Ascending aorta (tissue), 2 donors: Measurements from ENCODE around the gene MYO1G. TPM values are rescaled to one million over a fixed set of nuclear protein-coding genes. Genes with fewer than 3 reads are reported as not detected.

ENCODE experiments used
- DNase-seq, 2 donors: peaks; one replicate each; pipeline ENCODE4 v3.0.0-alpha.2; 2019; ENCODE audit warnings: low spot score in 2 of 2
- H3K27ac ChIP-seq, 2 donors: fragments of 200-600 bp; sonication (generic); one replicate each; pipeline ENCODE4 v1.5.1; 2016 to 2017; ENCODE audit warnings: mild to moderate bottlenecking in 1 of 2
- H3K27me3 ChIP-seq: fragments of 200-600 bp; sonication (generic); one replicate; pipeline ENCODE4 v1.5.1; 2017
- H3K36me3 ChIP-seq, 2 donors: fragments of 200-600 bp; sonication (generic); one replicate each; pipeline ENCODE4 v1.5.1; 2016
- H3K4me1 ChIP-seq, 2 donors: fragments of 200-600 bp; sonication (generic); one replicate each; pipeline ENCODE4 v1.5.1; 2016 to 2017; ENCODE audit warnings: mild to moderate bottlenecking in 1 of 2
- H3K4me3 ChIP-seq, 2 donors: fragments of 200-600 bp; sonication (generic); one replicate each; pipeline ENCODE4 v1.5.1; 2016 to 2017; ENCODE audit warnings: mild to moderate bottlenecking in 1 of 2
- H3K9me3 ChIP-seq, 2 donors: fragments of 200-600 bp; sonication (generic); one replicate each; pipeline ENCODE4 v1.5.1; 2016
- intact Hi-C: fragments of 100-400 bp; cut with DNase I; formaldehyde crosslinking; loops from one replicate; pipeline ENCODE4 v1.15.1; 2023
- total RNA-seq: library from RNA; depleted of rRNA; stranded (reverse); fragments of >200 nt; gene quantifications from one replicate; pipeline ENCODE4 v1.1.0, GENCODE V29; 2016
- TF ChIP-seq, protein P1 (sequence below), 3 experiments: fragments of 200-600 bp in 2 of 3; fragments of 450-650 bp in 1 of 3; sonication (generic) in 2 of 3; IDR thresholded peaks; one replicate each; pipeline ENCODE4 v1.5.1; 2016 to 2019; ENCODE audit warnings: antibody characterized with exemption in 3 of 3, mild to moderate bottlenecking in 1 of 3, moderate library complexity in 1 of 3

The MYO1G gene
- total RNA-seq, 1 donor from 2014 or later = 5.9 TPM

GRCh38 chr7:44982535-44982923, 3.7 kb upstream of the MYO1G start:
- Histone ChIP-seq H3K36me3 (peaks cover 24 to 40% of the 10 kb centered on the region in 2 donors), H3K4me3 (no peak overlapping the region), H3K4me1 (peaks cover 3 to 11% of the 10 kb centered on the region in 2 donors), H3K27me3 (no peaks in the 10 kb centered on the region), H3K9me3 (no peaks in the 10 kb centered on the region), H3K27ac (no peak overlapping the region)
- DNase-seq = no peak
- intact Hi-C loops = no loop called here
- TF ChIP-seq, protein P1, sequence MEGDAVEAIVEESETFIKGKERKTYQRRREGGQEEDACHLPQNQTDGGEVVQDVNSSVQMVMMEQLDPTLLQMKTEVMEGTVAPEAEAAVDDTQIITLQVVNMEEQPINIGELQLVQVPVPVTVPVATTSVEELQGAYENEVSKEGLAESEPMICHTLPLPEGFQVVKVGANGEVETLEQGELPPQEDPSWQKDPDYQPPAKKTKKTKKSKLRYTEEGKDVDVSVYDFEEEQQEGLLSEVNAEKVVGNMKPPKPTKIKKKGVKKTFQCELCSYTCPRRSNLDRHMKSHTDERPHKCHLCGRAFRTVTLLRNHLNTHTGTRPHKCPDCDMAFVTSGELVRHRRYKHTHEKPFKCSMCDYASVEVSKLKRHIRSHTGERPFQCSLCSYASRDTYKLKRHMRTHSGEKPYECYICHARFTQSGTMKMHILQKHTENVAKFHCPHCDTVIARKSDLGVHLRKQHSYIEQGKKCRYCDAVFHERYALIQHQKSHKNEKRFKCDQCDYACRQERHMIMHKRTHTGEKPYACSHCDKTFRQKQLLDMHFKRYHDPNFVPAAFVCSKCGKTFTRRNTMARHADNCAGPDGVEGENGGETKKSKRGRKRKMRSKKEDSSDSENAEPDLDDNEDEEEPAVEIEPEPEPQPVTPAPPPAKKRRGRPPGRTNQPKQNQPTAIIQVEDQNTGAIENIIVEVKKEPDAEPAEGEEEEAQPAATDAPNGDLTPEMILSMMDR (IDR thresholded peaks at IDR 0.05) = no peak

GRCh38 chr7:44981035-44981706, 2.4 kb upstream of the MYO1G start:
- Histone ChIP-seq H3K4me3 (no peak overlapping the region), H3K27ac (peak overlapping the region; percentile 63 to 70), H3K4me1 (peaks cover 0 to 8% of the 10 kb centered on the region in 2 donors), H3K27me3 (no peaks in the 10 kb centered on the region), H3K36me3 (peaks cover 24 to 40% of the 10 kb centered on the region in 2 donors), H3K9me3 (no peaks in the 10 kb centered on the region)
- TF ChIP-seq, protein P1 (IDR thresholded peaks at IDR 0.05) = no peak
- intact Hi-C loops = no loop called here
- no peak for DNase-seq

- H3K27ac ChIP-seq = peak overlapping the region; percentile 63 to 70
- H3K27me3 ChIP-seq = no peaks in the 10 kb centered on the region
- TF ChIP-seq, protein P1 (IDR thresholded peaks at IDR 0.05) = no peak
- H3K9me3 ChIP-seq = no peaks in the 10 kb centered on the region
- H3K4me1 ChIP-seq = peaks cover 0 to 4% of the 10 kb centered on the region in 2 donors
- peaks cover 24 to 40% of the 10 kb centered on the region in 2 donors for H3K36me3 ChIP-seq
- H3K4me3 ChIP-seq = no peak overlapping the region
- intact Hi-C loops = no loop called here
- DNase-seq = peak in 1 of 2 donors; percentile 46
Measured at GRCh38 chr7:44980393-44981034, 1.7 kb upstream of the MYO1G start.

- H3K27me3 ChIP-seq = no peaks in the 10 kb centered on the region
- H3K4me3 ChIP-seq = no peak overlapping the region
- DNase-seq = no peak
- TF ChIP-seq, protein P1 (IDR thresholded peaks at IDR 0.05) = no peak
- peaks cover 0 to 4% of the 10 kb centered on the region in 2 donors for H3K4me1 ChIP-seq
- intact Hi-C loops = no loop called here
- H3K9me3 ChIP-seq = no peaks in the 10 kb centered on the region
- H3K27ac ChIP-seq = peak overlapping the region; percentile 63 to 70
- H3K36me3 ChIP-seq = peaks cover 24 to 35% of the 10 kb centered on the region in 2 donors
Measured at GRCh38 chr7:44979481-44980392, 922 bp upstream of the MYO1G start.

GRCh38 chr7:44977959-44978335, 868 bp downstream of the MYO1G start:
- no peaks in the 10 kb centered on the region for H3K27me3 ChIP-seq
- peaks cover 0 to 4% of the 10 kb centered on the region in 2 donors for H3K4me1 ChIP-seq
- H3K36me3 ChIP-seq = peaks cover 11 to 19% of the 10 kb centered on the region in 2 donors
- DNase-seq = no peak
- no peaks in the 10 kb centered on the region for H3K9me3 ChIP-seq
- TF ChIP-seq, protein P1 (IDR thresholded peaks at IDR 0.05) = no peak
- H3K4me3 ChIP-seq = peak overlapping the region in 1 of 2 donors; percentile 31
- intact Hi-C loops = no loop called here
- H3K27ac ChIP-seq = no peak overlapping the region
